Testis (tissue), 2 donors: ENCODE data around the gene CNNM4.
A peak's percentile ranks its signal among the peaks of the same experiment; 100 is the strongest.

Experiments used
- POLR2A ChIP-seq: fragments of 450-650 bp; IDR thresholded peaks from one replicate; pipeline ENCODE4 v1.6.1; 2017; ENCODE audit warnings: antibody characterized with exemption, mild to moderate bottlenecking, moderate library complexity
- TF ChIP-seq, protein P1 (sequence below), 3 experiments: fragments of 450-650 bp in 2 of 3; fragments of 200-600 bp in 1 of 3; sonication (generic) in 1 of 3; IDR thresholded peaks; one replicate each; pipeline ENCODE4 v1.5.1; 2016 to 2019; ENCODE audit warnings: antibody characterized with exemption in 3 of 3, mild to moderate bottlenecking in 2 of 3, moderate library complexity in 1 of 3

- TF ChIP-seq, protein P1, sequence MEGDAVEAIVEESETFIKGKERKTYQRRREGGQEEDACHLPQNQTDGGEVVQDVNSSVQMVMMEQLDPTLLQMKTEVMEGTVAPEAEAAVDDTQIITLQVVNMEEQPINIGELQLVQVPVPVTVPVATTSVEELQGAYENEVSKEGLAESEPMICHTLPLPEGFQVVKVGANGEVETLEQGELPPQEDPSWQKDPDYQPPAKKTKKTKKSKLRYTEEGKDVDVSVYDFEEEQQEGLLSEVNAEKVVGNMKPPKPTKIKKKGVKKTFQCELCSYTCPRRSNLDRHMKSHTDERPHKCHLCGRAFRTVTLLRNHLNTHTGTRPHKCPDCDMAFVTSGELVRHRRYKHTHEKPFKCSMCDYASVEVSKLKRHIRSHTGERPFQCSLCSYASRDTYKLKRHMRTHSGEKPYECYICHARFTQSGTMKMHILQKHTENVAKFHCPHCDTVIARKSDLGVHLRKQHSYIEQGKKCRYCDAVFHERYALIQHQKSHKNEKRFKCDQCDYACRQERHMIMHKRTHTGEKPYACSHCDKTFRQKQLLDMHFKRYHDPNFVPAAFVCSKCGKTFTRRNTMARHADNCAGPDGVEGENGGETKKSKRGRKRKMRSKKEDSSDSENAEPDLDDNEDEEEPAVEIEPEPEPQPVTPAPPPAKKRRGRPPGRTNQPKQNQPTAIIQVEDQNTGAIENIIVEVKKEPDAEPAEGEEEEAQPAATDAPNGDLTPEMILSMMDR (IDR thresholded peaks at IDR 0.05) = peak; percentile 86 to 94 (median 94)
- TF ChIP-seq POLR2A = peak; percentile 59
These were observed 97.1 kb downstream of the CNNM4 start, which contains the start of gene ANKRD39 for GRCh38 chr2:96857667-96858372.
